Activated CD4-positive, alpha-beta T cell treated with anti-CD3 and anti-CD28 coated beads, Interleukin-2, Interleukin-4, amounts not matched to agents 100 ng/mL and 50 ng/mL, durations not matched to agents 16 hours and 8 hours (primary cell): ENCODE data around the gene SORD.
"Not testable (repeated sequence)": the region's sequence is repeated elsewhere in the genome, so short reads cannot be mapped to it uniquely, and the experiment has no call there.

ENCODE experiments used
- DNase-seq: peaks from one replicate; pipeline ENCODE4 v3.0.0-alpha.2; 2020; ENCODE audit warnings: low spot score

SORD gene

DNA sequence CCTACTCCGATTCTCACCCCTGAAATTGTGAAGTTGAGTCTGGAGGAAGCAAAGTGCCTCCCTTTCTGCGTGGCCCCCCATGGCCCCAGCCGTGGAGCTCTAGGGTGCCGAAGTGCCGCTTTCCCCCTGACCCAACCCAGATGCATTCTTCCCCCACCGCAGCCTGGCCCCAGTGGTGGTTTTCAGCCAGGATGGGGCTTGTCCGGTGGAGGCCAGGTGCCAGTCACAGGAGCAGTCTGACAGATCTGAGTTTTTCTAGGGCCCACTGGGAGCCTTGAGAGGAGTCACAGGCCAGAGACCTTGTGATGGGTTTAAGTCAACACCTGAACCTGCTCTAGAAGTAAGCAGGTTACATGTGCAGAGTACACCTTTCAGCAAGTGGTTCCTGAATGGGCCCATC, 39.3 kb downstream of the SORD start:
- not testable (repeated sequence) for DNase-seq

DNA sequence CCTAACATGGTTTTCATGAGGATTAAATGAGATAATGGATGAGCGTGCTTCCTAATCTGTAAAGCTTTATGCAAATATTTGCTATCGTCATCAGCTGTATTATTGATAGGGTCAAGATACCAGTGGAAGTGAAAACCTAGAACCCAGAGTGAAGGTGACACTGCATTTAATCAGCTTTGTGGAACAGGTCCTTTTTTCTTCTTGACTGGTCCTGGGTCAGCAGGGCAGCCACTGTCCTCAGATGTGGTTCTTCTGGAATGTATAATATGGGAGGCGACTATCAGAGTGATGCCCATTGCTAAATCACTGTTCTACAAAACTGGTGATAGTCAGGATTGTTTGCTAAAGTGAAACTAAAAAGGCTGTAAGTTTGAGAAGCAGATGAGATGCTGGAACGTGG, 41.4 kb downstream of the SORD start:
- DNase-seq: no peak

DNA sequence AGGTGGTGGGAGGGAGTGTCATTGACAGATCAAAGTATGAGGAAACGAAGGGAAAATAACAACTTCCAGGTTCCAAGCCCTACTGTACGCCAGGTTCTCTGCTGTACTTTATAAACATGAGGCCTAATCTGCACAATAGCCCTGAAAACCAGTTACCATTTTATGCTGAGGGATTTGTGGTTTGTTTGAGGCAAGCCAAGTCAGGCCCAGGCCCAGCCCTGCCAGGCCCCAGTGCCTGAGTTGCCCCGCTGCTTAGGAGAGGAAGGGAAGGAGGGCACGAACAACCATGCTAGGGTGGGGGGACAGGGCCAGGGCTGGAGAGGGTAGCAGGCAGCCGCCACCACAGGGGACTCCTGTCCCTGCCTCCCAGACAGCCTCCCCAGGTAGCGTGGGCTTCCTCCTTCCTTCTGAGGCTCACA, 47.0 kb downstream of the SORD start:
- not testable (repeated sequence) for DNase-seq

DNA sequence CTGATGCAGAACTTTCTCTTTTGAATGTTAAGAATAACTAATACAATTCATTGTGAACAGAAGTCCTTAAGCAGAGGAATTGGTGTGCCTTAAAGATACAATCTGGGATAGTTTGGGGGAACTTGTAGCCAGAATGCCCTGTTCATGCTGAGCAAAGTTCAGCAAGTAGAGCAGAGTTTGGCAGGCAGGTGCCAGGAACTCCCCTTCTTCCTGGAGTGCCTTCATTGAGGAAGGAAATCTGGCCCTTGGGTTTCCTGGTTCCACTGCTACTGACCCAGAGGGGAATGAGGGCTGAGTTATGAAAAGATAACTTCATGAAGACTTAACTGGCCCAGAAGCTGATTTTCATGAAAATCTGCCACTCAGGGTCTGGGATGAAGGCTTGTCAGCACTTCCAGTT, 50.6 kb downstream of the SORD start:
- not testable (repeated sequence) for DNase-seq

DNA sequence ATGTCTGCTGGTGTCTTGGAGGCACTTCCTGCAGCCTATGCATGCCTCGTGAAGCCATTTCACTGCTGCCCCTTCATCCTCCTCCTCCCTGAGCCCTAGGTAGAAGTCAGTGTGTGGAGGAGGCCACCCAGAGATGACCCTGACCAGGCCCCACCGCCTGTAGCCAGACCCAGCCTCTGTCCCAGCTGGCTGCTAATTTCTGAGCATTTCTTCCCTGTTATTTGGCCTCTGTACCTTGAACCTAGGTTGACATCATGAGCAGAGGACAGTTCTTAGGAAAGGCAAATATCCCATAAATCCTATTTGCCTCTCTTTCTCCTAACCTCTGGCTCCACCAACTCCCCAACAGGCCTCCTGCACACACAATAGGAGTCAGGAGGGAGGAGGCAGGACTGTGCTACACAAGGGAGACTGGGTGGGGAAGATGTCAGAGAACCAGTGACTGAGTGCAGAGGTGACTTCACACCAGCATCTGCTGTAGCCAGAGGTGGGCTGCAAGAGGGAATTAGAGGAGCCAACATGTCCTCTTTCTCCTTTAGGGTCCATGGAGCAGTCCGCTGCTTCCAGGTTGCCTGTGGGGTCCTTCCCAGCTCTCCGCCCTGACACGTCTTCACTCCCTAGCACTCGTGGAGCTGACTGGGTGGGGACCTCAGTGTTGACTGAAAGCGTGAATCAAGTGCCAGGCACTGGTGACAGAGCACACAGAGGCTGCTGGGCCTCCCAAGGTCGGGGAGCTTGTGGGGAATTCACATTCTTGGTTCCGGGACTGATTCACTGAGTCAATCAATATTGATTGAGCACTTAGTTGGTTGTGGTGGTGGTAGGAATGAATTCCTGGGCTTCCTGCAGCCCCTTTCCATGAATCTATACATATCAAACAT, 52.7 kb downstream of the SORD start:
- not testable (repeated sequence) for DNase-seq

DNA sequence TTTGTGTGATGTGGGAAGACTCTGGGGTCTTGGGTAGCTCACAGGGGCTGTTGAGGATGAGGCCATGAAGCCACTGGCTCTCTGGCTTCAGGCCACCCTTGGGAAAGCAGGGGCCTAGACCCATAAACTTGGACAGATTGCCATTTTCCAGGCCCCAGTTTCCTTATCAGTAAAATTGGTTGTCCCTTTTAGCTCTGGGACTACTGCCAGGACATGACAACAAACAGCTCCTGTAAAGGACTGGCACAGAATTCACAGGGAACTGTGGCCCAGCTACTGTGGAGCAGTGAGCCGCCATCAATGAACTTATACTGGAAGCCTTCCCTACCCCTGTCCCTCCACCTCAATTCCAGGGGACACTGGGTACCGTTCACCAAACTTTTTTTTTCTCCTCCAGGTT, 54.4 kb downstream of the SORD start:
- DNase-seq: not testable (repeated sequence)

DNA sequence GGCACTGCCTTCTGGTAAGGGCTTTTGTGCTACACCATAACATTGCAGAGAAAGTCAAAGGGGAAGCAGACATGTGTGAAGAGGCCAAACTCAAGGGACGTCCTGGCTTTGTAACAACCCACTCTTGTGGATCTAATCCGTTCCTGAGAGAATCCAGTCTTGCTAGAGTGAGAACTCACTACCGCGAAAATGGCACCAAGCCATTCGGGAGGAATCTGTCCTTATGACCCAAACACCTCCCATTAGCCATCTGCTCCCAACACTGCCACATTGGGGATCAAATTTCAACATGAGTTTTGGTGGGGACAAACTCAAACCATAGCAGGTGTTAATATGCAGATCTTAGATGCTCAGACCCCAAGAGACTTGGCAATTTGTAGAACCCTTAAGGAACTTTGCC, 56.2 kb downstream of the SORD start:
- not testable (repeated sequence) for DNase-seq

DNA sequence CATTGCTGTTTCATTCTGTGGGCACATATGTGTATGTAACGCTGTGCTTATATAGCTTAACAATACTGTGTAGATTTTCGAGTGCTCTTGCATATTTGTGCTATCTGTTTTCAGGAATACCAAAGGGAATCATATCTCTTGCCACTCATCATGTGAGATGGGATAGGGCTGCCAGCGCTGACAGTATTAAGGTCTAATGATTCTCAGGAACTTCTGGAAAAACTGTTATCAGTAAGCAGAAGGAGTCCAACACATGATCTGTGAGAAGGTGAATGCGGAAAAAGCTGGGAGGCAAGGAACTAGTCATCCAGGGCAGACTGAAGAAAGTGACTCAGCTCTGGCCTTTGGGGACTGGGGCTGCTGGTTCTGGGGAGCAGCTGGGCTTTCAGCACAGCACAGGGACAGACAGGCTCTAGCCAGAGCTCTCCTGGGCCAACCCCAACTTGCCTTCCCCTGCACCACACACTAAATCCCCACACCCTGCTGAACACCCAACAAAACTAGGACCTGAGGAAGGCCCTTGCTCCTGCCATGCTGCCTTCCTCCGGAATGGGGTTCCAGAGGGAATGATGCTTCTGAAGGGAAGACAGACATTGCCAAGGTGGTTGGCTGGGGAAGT, 56.7 kb downstream of the SORD start:
- DNase-seq: not testable (repeated sequence)

DNA sequence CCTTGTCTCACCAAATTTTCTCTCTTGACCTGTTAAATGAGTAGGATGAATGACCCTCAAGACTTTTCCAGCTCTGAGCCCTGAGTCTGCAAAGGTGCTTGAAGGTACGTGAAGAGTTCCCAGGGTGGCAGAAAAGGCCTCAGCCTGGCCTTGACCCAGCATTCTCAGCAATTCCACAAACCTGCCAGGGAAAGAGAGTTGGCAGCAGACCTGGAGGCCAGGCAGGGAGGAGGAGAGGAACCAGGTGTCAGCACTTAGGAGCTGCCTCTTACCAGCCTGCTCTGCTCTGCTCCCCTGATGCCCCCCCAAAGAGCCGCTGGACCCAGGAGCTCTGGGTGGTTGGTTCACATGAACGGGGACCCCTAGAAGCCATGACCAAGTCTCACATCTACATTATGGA, 57.6 kb downstream of the SORD start:
- not testable (repeated sequence) for DNase-seq

DNA sequence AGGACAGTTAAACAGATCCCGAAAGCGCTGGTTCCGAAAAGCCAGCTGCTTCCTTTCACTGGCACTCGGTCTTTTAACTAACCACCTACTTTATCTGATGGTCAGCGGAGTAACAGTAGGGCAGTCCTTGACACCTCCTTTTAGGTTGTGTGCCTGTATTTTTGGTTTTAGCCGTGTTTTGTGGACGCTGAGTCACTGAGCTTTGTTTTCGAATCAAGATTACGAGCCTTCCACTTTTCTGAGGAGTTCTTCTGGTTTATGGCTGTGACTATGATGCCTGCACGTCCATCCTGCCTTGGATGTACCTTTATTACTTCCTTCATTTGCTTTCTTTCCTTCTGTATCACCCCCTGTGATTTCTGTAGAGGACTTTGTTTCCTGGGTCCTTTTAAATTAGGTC, 59.4 kb downstream of the SORD start:
- not testable (repeated sequence) for DNase-seq

DNA sequence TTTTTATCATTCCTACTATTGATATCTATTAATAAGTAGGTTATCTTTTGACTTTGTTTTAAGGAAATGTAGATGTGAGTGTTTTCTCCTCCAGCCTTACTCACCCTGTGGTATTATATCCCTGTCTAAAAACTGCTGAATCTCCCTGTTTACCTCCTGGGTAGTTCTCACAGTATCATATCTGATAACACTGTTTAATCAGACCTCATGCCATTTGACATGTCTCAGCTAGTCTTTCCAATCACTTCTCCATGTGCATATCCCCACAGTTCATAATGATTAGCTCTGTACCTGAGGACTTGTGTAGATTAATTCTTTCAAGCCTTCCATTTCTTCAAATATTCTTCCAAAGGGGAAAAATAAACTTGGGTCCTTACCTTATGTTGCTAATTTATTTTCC, 60.2 kb downstream of the SORD start:
- no peak for DNase-seq

DNA sequence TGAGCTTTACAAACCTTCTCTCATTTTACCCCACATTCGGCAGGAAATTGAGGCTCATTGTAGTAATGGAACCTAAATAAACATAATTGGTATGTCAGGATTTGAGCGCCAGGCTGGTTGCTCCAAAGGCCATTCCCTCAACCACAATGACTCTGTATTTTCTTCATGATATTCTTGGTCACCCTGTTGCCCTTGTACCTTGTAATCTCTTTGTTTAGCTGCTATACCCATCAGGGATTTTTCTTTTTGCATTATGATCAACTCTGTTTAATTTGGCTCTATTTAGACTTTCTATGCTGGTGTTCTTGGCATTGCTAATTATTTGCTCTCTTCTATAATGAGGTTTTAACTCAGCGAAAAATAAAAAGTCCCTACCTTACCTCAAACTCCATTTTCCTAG, 61.2 kb downstream of the SORD start:
- DNase-seq: no peak

DNA sequence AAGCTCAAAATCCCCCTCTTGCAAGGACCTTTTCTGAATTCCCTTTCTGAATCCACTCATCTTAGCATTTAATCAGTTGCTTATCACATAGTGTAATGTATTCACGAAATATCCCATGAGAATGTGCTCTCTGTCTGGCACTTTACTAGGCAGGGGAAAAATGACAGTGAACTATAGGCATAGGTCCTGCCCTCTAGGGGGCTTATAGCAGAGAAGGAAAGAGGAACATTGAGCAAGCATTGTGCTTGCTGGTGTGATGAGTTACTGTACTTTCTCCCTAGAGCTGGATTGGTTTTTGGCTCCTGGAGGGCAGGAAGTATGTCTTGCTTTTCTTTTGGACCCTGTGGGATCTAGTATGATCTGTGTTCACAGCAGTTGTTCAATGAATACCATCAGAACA, 64.5 kb downstream of the SORD start:
- no peak for DNase-seq

DNA sequence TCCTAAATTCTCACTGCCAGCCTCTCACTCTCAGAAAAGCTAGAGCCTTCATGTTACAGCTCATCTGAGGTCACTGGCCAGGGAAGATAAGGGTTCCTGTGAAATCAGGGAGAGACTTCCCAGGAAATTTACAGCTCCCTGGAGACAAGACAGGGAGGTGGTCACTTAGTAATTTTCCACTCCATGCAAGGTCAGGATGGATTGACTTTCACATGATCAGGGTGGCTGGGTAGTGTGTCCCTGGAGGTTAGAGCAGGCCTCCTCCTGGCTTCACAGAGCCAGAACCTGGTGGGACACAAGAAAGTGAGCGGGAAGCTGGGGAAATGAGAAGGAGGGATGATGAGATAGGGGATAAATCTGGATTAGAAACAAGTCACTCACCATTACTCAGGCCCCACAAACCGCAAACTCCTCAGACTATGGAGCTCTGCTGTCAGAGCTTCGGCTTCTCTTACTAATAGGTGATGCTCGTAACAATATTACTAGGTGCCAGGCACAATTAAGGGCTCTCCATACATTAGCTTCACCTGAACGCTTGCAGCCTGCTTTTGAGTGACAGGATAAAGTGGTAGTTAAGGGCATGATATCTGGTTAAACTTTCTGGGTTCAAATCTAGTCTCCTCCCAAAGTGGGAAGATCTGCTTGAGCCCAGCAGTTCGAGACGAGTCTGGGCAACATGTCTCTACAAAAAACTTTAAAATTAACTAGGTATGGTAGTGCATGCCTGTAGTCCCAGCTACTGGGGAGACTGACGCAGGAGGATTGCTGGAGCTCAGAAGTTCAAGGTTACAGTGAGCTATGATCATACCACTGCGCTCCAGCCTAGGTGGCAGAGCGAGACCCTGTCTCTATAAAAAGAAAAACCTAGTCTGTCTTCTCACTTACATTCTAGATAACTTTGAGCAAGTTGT, 66.1 kb downstream of the SORD start:
- DNase-seq: no peak

DNA sequence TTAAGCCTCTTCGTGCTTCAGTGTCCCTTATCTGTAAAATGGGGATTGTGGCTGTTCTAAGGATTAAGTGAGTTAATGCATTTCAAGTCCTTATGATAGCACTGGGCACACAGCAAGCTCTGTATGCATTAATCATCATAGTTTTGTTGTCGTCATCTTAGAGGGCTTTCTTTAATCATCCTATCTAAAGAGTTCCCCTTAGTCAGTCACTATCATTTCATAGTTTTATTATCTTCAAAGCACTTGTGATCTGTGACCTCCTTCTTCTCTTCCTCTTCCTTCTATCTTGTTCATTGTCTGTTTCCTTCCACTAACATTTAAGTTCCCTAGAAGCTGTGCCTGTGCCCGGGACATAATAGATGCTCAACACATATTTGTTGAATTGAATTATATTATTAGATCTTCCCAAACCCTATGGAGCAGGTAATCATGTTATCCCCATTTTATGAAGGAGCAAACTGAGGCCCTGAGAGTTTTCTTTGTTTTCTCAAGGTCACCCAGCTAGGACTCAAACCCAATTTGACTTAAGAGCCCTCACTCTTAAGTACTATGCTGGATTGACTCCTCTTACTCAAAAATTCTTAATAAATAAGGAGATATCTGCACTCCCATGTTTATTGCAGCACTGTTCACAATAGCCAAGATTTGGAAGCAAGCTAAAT, 66.8 kb downstream of the SORD start:
- no peak for DNase-seq

DNA sequence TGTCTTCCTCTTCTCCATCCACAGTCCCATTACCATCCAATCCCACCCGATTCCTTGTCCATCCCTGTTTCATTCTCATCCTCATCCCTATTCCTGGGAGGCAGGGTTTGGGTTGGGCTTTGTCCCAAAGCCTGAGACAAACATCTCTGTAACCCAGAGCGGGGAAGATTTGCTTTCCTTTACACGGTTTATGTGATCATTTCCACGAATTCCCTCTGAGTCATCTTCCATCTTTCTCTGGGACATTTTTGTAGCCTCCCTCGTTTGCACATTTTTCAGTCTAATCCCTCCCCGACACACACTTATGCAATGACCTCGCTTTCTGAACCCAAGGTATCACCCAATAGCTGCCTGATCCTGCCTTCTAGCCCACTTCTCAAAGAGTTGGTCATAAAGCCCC, 68.2 kb downstream of the SORD start:
- DNase-seq: no peak

DNA sequence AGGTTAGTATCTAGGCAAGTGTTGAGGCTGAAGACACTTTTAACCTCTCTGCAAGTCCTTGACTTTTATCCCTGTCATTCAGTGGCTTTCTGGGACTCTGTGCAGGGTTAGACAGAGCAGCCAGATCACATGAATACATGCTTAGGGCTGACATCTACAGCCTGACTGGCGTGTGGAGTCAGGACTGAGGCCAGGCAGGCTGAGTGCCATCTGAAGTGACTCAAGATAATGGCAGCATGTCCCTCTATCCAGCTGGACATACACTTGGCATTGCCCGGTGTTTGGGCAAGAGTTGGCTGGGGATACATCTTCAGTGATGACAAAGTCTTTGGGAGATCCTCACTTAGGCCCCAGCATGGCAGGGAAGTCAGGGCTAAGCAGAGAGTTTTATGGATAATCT, 68.6 kb downstream of the SORD start:
- DNase-seq: no peak

DNA sequence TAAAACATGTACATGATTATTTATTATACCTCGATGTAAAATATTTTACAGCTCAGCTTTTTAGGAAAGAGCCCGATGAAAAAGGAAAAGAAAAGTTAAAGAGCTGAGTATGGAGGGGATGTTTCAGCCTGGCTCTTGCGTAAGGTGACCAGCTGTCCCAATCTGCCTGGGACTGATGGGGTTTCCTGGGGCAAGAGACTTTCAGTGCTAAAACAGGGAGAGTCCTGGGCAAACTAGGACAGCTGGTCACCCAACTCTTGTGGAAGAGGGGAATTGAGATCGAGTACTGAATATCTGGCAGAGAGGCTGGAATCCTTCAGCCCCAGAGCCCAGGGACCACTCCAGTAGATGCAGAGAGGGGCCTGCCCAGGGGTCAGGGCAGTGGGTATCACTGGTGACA, 70.0 kb downstream of the SORD start:
- no peak for DNase-seq

DNA sequence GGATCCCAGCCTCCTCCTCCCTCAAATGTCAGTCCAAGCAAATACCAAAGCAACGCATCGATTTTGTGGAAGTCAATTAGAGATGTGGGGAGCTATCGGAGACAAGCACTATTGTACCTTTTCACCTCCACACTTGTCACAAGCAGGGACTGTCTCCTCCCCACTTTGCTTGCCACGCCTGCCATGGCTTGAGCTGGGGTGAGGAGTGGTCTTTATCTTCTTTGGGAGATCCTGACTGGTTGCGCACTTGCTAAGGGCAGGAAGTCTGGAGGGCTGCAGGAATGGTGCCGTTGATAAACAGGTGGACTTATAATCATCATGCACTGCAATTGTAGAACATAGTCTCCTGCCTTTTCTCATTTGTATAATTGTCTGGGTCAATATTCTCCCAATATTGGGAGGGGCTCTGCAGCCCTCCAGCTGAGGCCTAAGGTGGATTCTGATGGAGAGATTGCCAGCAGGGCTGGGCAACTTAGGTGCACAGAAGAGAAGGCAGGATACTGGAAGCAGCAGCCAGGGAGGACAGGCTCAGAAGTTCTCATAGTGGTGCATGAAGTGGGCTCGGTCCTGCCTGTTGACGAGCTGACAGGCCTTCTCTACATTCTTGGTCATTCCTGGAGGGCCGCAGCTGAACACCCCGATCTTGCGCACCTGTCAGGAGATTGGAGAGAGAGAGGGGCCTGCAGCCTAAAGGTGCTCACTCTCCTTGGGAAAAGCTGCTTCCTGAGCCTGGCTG, 70.8 kb downstream of the SORD start:
- no peak for DNase-seq

DNA sequence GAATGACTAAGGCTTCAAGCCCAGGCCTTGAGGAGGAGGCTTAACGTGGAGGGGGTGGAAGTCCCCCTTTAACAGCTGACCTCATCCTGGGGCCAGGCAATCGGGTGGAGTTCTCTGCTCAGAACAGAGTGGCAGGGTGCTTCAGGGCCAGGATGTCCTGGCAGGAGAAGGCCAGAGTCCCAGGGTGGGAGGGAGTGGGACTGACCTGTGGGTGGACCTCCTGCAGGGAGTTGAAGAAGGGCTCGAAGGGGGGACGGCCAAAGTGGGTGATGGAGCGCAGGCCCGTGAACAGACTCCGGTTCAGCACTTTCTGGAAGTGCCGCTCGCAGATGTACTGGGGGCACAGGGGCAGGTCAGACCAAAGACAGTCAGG, 71.3 kb downstream of the SORD start:
- DNase-seq: no peak

DNA sequence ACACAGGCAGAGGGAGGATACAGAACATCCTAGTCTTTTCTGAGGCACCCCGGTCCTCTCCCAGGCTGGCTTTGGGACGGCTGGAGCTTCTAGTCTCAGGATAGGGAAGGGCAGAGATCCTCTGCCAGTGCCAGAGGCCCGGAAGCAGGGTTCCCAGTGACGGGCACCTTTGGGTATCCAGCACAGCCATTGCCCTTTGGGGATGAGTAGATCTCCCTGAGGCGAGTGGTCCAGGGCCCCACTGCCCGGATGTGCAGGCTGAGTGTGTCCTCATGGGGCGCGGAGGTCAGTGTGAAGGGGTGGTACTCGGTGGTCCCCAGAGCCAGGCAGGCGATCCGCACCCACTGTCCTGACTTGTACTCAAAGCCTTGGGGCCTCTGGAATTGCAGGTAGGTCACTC, 72.7 kb downstream of the SORD start:
- DNase-seq: no peak
